GM12878 (cell line): Measurements from ENCODE around the gene MYT1. TPM values are rescaled to one million over a fixed set of nuclear protein-coding genes. Genes with fewer than 3 reads are reported as not detected.

Source experiments
- ATAC-seq: fragments of 200-7000 bp; cut with Tn5 transposase; 3 replicates; pipeline ENCODE4 v1.9.1; 2020; ENCODE audit warnings: mild to moderate bottlenecking, moderate library complexity
- BruUV-seq: library from RNA; stranded (reverse); fragments of 400-500 nt; replicated peaks from 2 replicates; lab custom pipeline; 2021; lab: Mats Ljungman, UMichigan
- CTCF ChIA-PET: fragments of 300-600 bp; sonication (Branson Sonifier 250); formaldehyde crosslinking; extraction: SDS; loops from one replicate; lab custom pipeline; 2021; ENCODE audit warnings: inconsistent platforms; lab: Yijun Ruan, JAX
- POLR2A ChIA-PET: fragments of 350-600 bp; formaldehyde crosslinking; extraction: SDS; loops from one replicate; lab custom pipeline; 2021; ENCODE audit warnings: inconsistent platforms; lab: Charles Lee
- RAD21 ChIA-PET: fragments of 300-600 bp; sonication (Branson Sonifier 250); formaldehyde crosslinking; loops from one replicate; lab custom pipeline; 2023; ENCODE audit warnings: antibody characterized with exemption; ENCODE audit not compliant: unreplicated experiment; lab: Charles Lee
- SMC1A ChIA-PET: fragments of 300-600 bp; sonication (Branson Sonifier 250); formaldehyde crosslinking; loops from one replicate; lab custom pipeline; 2023; ENCODE audit not compliant: unreplicated experiment, uncharacterized antibody; lab: Charles Lee
- DNase-seq: peaks from one replicate; pipeline ENCODE4 v3.0.0-alpha.2; 2011; ENCODE audit warnings: low read depth, low spot score
- FAIRE-seq: peaks from 3 replicates; lab custom pipeline; 2011; peaks lifted over from hg19 to GRCh38; lab: Jason Lieb, UNC
- H2AFZ ChIP-seq: 2 replicates; pipeline ENCODE4 v1.6.0; 2011; ENCODE audit warnings: low read depth, low read length, control low read depth; ENCODE audit not compliant: control insufficient read depth
- H3K27ac ChIP-seq: 2 replicates; pipeline ENCODE4 v1.5.1; 2011; ENCODE audit warnings: control low read depth; ENCODE audit not compliant: control insufficient read depth, insufficient read depth
- H3K27me3 ChIP-seq, 2 experiments: replicated peaks in 1 of 2; 2 replicates each; pipeline versions ENCODE4 v1.6.0 to v1.6.1; 2011; ENCODE audit warnings: low read length in 1 of 2; ENCODE audit not compliant: control insufficient read depth in 2 of 2, insufficient read depth in 2 of 2
- H3K36me3 ChIP-seq, 2 experiments: 2 replicates each; pipeline ENCODE4 v1.5.1; 2011; ENCODE audit warnings: low read length in 1 of 2; ENCODE audit not compliant: control insufficient read depth in 2 of 2, insufficient read depth in 2 of 2
- H3K4me1 ChIP-seq: 2 replicates; pipeline ENCODE4 v1.6.1; 2011; ENCODE audit warnings: mild to moderate bottlenecking, low read length, moderate library complexity, mixed read lengths; ENCODE audit not compliant: control insufficient read depth, insufficient read depth
- H3K4me2 ChIP-seq: 2 replicates; pipeline ENCODE4 v1.6.0; 2011; ENCODE audit warnings: control low read depth; ENCODE audit not compliant: control insufficient read depth, insufficient read depth
- H3K4me3 ChIP-seq: fragments of 200-600 bp; sonication (generic); 2 replicates; pipeline ENCODE4 v1.5.1; 2016
- H3K79me2 ChIP-seq: 2 replicates; pipeline ENCODE4 v1.6.0; 2011; ENCODE audit warnings: low read length; ENCODE audit not compliant: control insufficient read depth, insufficient read depth
- H3K9ac ChIP-seq: 2 replicates; pipeline ENCODE4 v1.8.0; 2011; ENCODE audit warnings: low read length, control low read depth, mixed read lengths; ENCODE audit not compliant: control insufficient read depth, insufficient read depth
- H3K9me3 ChIP-seq: replicated peaks from 3 replicates; pipeline ENCODE4 v1.5.1; 2011; ENCODE audit warnings: mild to moderate bottlenecking, low read length; ENCODE audit not compliant: control insufficient read depth, insufficient read depth
- H4K20me1 ChIP-seq: 2 replicates; pipeline ENCODE4 v1.6.0; 2011; ENCODE audit not compliant: control insufficient read depth, insufficient read depth
- EP300 ChIP-seq, 2 experiments: fragments of 150-350 bp in 1 of 2; IDR thresholded peaks; 2 replicates each; pipeline ENCODE4 v1.6.1; 2011 to 2012; ENCODE audit warnings: low read depth in 2 of 2, low read length in 2 of 2, borderline replicate concordance in 1 of 2, improper control_type of control experiment in 1 of 2, inconsistent platforms in 1 of 2; ENCODE audit not compliant: control insufficient read depth in 1 of 2
- ETV6 ChIP-seq, 2 experiments: fragments of 450-650 bp in 1 of 2; IDR thresholded peaks in 1 of 2; conservative IDR thresholded peaks in 1 of 2; 2 replicates each; pipeline ENCODE4 v1.6.1; 2014; ENCODE audit warnings: antibody characterized with exemption in 1 of 2, borderline replicate concordance in 1 of 2, low read depth in 1 of 2, mild to moderate bottlenecking in 1 of 2, moderate library complexity in 1 of 2
- FOS ChIP-seq: IDR thresholded peaks from 3 replicates; pipeline ENCODE4 v1.6.1; 2011; ENCODE audit warnings: borderline replicate concordance; ENCODE audit not compliant: insufficient read length; ENCODE audit errors: extremely low read depth
- FOXM1 ChIP-seq: IDR thresholded peaks from 2 replicates; pipeline ENCODE4 v1.6.1; 2012; ENCODE audit warnings: low read depth, mild to moderate bottlenecking, inconsistent platforms, low read length, moderate library complexity
- HDAC2 ChIP-seq: fragments of 200-600 bp; sonication (generic); IDR thresholded peaks from 2 replicates; pipeline ENCODE4 v1.6.1; 2017
- HDAC6 ChIP-seq: fragments of 200-600 bp; sonication (generic); IDR thresholded peaks from one replicate; pipeline ENCODE4 v1.8.0; 2017; ENCODE audit warnings: antibody characterized with exemption; ENCODE audit not compliant: unreplicated experiment
- JUNB ChIP-seq: IDR thresholded peaks from 2 replicates; pipeline ENCODE4 v1.6.1; 2016; ENCODE audit warnings: antibody characterized with exemption, mild to moderate bottlenecking
- NFIC ChIP-seq: IDR thresholded peaks from 2 replicates; pipeline ENCODE4 v1.6.1; 2012; ENCODE audit warnings: low read depth, mild to moderate bottlenecking, inconsistent platforms, low read length, moderate library complexity
- RB1 ChIP-seq: fragments of 450-650 bp; formaldehyde crosslinking; IDR thresholded peaks from 2 replicates; pipeline ENCODE4 v1.6.1; 2017; ENCODE audit warnings: mild to moderate bottlenecking, borderline replicate concordance
- SMAD1 ChIP-seq: fragments of 450-650 bp; IDR thresholded peaks from 2 replicates; pipeline ENCODE4 v1.6.1; 2018; ENCODE audit warnings: mild to moderate bottlenecking, low read depth; ENCODE audit not compliant: partially characterized antibody
- TAF1 ChIP-seq: IDR thresholded peaks from 2 replicates; pipeline ENCODE4 v1.6.1; 2011; ENCODE audit warnings: mild to moderate bottlenecking, low read depth, low read length, borderline replicate concordance
- ZNF622 ChIP-seq: fragments of 450-650 bp; IDR thresholded peaks from 2 replicates; pipeline ENCODE4 v1.6.1; 2017; ENCODE audit warnings: mild to moderate bottlenecking, inconsistent platforms
- WGBS: methylation state at CpG from one replicate; pipeline ENCODE4 v1.1.6; 2016; ENCODE audit warnings: low lambda C conversion rate; ENCODE audit not compliant: insufficient replicate concordance, insufficient coverage; ENCODE audit errors: missing lambda C conversion rate; 5-methylcytosine and 5-hydroxymethylcytosine counted together
- in situ Hi-C: fragments of 300-500 bp; cut with MboI; formaldehyde crosslinking; loops from 9 replicates; pipeline ENCODE4 v1.14.3; 2018; ENCODE audit warnings: mixed read lengths
- intact Hi-C: fragments of 100-400 bp; cut with micrococcal nuclease; formaldehyde crosslinking; loops from one replicate; pipeline ENCODE4 v1.14.2; 2022; ENCODE audit not compliant: unreplicated experiment
- polyA plus RNA-seq, 11 experiments: library from polyadenylated mRNA; depleted of rRNA in 4 of 11; unstranded in 6 of 11; stranded (reverse) in 5 of 11; fragments of >200 nt; fragmentation: Nextera tagmentation in 4 of 11; fragmentation: Illumina TruSeq in 1 of 11; extraction: Ambion mirVana in 4 of 11; extraction: Trizol in 1 of 11; gene quantifications; 1 replicate in 1 of 11; 2 replicates in 10 of 11; pipeline versions ENCODE4 v1.2.1 to v1.2.3, GENCODE V29; 2011 to 2016; ENCODE audit warnings: inconsistent platforms in 2 of 11, missing spikeins in 2 of 11, low read depth in 1 of 11
- total RNA-seq, 4 experiments: library from RNA; depleted of rRNA in 3 of 4; stranded (reverse); fragments of >200 nt in 3 of 4; fragmentation: Illumina TruSeq in 1 of 4; extraction: Trizol in 1 of 4; gene quantifications; 2 replicates each; pipeline versions ENCODE4 v1.2.1 to v1.2.3, GENCODE V29; 2013 to 2021
- TF ChIP-seq, protein P1 (sequence below): fragments of 450-650 bp; formaldehyde crosslinking; IDR thresholded peaks from 2 replicates; pipeline ENCODE4 v1.4.0; 2022; ENCODE audit warnings: mild to moderate bottlenecking, moderate library complexity
- TF ChIP-seq, protein P2 (sequence below): IDR thresholded peaks from 2 replicates; pipeline ENCODE4 v1.6.1; 2011; ENCODE audit warnings: mild to moderate bottlenecking, low read depth, low read length, moderate library complexity; ENCODE audit not compliant: insufficient replicate concordance
- TF ChIP-seq, protein P3 (sequence below): fragments of 450-650 bp; IDR thresholded peaks from 2 replicates; pipeline ENCODE4 v1.6.1; 2016; ENCODE audit warnings: mild to moderate bottlenecking, moderate library complexity, borderline replicate concordance

Gene MYT1
- total and polyA plus RNA-seq, 10 of the 15 experiments (the other 5 are each of a cell fraction or from before 2014, with no cell fraction given) = 0.01 to 0.10 TPM; not detected in 8

DNA sequence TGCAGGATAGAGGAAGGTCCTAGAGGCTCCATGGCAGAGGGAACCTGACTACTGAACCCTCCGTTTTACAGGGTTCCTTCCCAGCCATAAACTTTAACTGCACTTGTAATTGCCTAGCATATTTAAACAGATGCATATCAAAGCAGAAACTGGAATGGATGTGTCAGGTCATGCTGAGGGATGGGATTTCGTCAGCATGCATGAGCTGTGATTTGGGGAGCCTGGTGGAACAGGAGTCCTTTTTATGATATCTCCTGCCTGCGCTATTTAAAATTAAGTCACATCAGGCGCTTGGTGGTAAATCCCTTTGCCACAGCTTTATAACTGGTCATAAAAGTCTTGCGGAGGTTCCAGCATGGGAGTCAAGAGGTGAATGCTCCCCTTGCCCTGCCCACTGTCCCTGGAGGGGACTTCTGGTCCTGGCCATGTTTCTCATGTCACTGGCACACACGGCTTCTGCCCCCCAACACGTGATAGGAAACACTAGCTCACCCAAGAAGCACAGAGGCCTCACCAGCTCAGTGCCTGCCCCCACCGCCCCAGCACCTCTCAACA is 65.3 kb downstream of the MYT1 start:
- no TSS peak for BruUV-seq
- ChIA-PET RAD21 (interaction anchor here (1.2 kb wide), 1 partner anchor 29 kb away, joined by 3 read pairs; no protein-coding TSS in a partner anchor), SMC1A (no interaction called here), POLR2A (no interaction called here), CTCF (no interaction called here)
- Histone ChIP-seq H3K27ac (no peak overlapping the region), H3K4me3 (no peak overlapping the region), H3K79me2 (no peaks in the 10 kb centered on the region), H3K36me3 (no peaks in the 10 kb centered on the region), H3K9ac (no peak overlapping the region), H3K27me3 (peaks cover 0 to 5% of the 10 kb centered on the region in 2 experiments; a peak in 2 of 4 replicates), H3K4me2 (no peak overlapping the region), H3K4me1 (no peaks in the 10 kb centered on the region), H3K9me3 (no peaks in the 10 kb centered on the region), H4K20me1 (no peaks in the 10 kb centered on the region), H2AFZ (no peak overlapping the region)
- in situ Hi-C loops (no loop called here), intact Hi-C loops (no loop called here)
- FAIRE-seq (no peak), DNase-seq (no peak), ATAC-seq (no peak)
- WGBS = 41% methylated on average over 8 of the region's 8 CpGs
- TF ChIP-seq HDAC6 (no peak), ZNF622 (no peak), FOXM1 (no peak), TAF1 (no peak), HDAC2 (no peak), FOS (no peak), NFIC (no peak), JUNB (no peak), EP300 (IDR thresholded peaks at IDR 0.05; ENCODE audit: borderline replicate concordance in 1 of 2, control insufficient read depth in 1 of 2, low read depth in 2 of 2, low read length in 2 of 2) (no peak), ETV6 (conservative IDR thresholded peaks at IDR 0.05 in 1 of 2, IDR thresholded peaks at IDR 0.05 in 1 of 2; ENCODE audit: borderline replicate concordance in 1 of 2, low read depth in 1 of 2) (no peak), RB1 (no peak), SMAD1 (no peak)
- TF ChIP-seq, protein P1, sequence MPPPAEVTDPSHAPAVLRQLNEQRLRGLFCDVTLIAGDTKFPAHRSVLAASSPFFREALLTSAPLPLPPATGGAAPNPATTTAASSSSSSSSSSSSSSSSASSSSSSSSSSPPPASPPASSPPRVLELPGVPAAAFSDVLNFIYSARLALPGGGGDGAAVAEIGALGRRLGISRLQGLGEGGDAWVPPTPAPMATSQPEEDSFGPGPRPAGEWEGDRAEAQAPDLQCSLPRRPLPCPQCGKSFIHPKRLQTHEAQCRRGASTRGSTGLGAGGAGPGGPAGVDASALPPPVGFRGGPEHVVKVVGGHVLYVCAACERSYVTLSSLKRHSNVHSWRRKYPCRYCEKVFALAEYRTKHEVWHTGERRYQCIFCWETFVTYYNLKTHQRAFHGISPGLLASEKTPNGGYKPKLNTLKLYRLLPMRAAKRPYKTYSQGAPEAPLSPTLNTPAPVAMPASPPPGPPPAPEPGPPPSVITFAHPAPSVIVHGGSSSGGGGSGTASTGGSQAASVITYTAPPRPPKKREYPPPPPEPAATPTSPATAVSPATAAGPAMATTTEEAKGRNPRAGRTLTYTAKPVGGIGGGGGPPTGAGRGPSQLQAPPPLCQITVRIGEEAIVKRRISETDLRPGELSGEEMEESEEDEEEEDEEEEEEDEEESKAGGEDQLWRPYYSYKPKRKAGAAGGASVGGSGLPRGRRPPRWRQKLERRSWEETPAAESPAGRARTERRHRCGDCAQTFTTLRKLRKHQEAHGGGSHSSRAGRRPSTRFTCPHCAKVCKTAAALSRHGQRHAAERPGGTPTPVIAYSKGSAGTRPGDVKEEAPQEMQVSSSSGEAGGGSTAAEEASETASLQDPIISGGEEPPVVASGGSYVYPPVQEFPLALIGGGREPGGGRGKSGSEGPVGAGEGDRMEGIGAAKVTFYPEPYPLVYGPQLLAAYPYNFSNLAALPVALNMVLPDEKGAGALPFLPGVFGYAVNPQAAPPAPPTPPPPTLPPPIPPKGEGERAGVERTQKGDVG = no peak
- TF ChIP-seq, protein P2, sequence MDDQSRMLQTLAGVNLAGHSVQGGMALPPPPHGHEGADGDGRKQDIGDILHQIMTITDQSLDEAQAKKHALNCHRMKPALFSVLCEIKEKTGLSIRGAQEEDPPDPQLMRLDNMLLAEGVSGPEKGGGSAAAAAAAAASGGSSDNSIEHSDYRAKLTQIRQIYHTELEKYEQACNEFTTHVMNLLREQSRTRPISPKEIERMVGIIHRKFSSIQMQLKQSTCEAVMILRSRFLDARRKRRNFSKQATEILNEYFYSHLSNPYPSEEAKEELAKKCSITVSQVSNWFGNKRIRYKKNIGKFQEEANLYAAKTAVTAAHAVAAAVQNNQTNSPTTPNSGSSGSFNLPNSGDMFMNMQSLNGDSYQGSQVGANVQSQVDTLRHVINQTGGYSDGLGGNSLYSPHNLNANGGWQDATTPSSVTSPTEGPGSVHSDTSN = no peak
- TF ChIP-seq, protein P3, sequence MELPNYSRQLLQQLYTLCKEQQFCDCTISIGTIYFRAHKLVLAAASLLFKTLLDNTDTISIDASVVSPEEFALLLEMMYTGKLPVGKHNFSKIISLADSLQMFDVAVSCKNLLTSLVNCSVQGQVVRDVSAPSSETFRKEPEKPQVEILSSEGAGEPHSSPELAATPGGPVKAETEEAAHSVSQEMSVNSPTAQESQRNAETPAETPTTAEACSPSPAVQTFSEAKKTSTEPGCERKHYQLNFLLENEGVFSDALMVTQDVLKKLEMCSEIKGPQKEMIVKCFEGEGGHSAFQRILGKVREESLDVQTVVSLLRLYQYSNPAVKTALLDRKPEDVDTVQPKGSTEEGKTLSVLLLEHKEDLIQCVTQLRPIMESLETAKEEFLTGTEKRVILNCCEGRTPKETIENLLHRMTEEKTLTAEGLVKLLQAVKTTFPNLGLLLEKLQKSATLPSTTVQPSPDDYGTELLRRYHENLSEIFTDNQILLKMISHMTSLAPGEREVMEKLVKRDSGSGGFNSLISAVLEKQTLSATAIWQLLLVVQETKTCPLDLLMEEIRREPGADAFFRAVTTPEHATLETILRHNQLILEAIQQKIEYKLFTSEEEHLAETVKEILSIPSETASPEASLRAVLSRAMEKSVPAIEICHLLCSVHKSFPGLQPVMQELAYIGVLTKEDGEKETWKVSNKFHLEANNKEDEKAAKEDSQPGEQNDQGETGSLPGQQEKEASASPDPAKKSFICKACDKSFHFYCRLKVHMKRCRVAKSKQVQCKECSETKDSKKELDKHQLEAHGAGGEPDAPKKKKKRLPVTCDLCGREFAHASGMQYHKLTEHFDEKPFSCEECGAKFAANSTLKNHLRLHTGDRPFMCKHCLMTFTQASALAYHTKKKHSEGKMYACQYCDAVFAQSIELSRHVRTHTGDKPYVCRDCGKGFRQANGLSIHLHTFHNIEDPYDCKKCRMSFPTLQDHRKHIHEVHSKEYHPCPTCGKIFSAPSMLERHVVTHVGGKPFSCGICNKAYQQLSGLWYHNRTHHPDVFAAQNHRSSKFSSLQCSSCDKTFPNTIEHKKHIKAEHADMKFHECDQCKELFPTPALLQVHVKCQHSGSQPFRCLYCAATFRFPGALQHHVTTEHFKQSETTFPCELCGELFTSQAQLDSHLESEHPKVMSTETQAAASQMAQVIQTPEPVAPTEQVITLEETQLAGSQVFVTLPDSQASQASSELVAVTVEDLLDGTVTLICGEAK = no peak
